Measurements from ENCODE around the gene ATP5F1D. TPM values are rescaled to one million over a fixed set of nuclear protein-coding genes. Genes with fewer than 3 reads are reported as not detected.

ATP5F1D gene
- total RNA-seq, 1 donor from 2014 or later = 140 TPM

DNA sequence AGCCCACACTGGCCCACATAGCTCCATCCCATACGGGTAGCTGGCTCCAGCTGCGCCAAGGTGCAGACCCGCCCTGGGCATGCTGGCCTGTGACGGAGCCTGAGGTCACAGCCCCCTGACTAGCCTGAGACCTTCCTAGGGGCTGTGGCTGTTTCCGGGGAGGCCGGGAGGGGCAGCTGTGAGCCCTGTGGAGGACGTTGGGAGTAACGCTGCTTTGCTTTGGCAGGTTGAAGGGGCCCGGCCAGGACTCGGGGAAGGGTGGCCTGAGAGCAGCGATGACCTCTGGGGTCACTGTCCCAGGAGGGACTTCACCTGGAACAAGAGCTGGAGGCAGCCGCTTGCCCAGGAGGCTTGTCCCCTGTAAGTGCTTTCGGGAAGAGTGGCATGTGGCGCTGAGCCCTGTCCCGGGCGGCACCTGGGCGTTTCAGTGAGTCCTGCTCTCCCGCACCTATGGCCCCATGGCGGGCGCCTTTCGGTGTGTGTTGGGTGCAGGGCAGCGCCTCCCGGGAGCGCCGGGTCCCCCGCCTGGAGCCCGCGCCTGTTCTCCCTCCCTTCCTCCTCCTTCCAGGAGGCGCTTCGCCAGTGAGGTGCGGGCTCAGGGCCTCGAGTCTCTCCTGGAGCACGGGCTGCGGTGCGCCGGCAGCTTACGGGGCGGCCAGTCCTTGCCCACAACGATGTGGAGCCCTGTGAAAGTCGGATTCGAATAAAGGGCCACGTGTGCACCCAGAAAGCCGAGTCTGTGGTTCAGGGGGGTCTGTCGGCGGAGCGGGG lies 32.7 kb downstream of the ATP5F1D start:
- Mint-ChIP-seq H3K27me3 (ENCODE audit: low read depth) (peaks cover 19% of the 10 kb centered on the region), H3K27ac (ENCODE audit: unreplicated experiment) (no peak overlapping the region), H3K9me3 (no peaks in the 10 kb centered on the region), H3K4me1 (peaks cover 49% of the 10 kb centered on the region), H3K4me3 (peak overlapping the region; percentile 84), H3K36me3 (ENCODE audit: low read depth) (peaks cover 23% of the 10 kb centered on the region)
- TF ChIP-seq, protein P1, sequence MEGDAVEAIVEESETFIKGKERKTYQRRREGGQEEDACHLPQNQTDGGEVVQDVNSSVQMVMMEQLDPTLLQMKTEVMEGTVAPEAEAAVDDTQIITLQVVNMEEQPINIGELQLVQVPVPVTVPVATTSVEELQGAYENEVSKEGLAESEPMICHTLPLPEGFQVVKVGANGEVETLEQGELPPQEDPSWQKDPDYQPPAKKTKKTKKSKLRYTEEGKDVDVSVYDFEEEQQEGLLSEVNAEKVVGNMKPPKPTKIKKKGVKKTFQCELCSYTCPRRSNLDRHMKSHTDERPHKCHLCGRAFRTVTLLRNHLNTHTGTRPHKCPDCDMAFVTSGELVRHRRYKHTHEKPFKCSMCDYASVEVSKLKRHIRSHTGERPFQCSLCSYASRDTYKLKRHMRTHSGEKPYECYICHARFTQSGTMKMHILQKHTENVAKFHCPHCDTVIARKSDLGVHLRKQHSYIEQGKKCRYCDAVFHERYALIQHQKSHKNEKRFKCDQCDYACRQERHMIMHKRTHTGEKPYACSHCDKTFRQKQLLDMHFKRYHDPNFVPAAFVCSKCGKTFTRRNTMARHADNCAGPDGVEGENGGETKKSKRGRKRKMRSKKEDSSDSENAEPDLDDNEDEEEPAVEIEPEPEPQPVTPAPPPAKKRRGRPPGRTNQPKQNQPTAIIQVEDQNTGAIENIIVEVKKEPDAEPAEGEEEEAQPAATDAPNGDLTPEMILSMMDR (conservative IDR thresholded peaks at IDR 0.05) = no peak
- no peak for DNase-seq (ENCODE audit: low read depth, low spot score)

DNA sequence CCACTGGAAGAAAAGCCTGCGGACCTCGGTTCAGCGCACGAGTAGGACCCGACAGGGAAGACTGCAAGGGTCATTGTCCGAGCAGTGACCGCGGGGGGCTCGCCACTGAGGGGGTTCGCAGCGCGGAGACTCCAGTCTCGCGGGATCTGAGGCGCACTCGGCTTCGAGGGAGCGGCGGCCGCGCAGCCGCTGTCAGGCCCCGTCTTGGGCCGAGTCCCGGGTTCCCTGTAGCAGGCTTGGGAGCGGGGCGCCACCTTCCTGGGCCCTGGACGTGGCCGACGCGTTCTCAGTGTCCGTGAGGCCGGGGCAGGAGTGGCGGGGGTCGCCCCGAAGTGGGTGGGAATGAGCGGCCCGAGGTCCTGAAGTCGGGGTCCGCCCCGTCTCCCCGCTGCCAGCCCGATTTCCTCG lies 33.3 kb downstream of the ATP5F1D start:
- peaks cover 51% of the 10 kb centered on the region for H3K4me1 Mint-ChIP-seq
- TF ChIP-seq, protein P1 (conservative IDR thresholded peaks at IDR 0.05) = no peak
- no peak overlapping the region for H3K27ac Mint-ChIP-seq (ENCODE audit: unreplicated experiment)
- H3K27me3 Mint-ChIP-seq (ENCODE audit: low read depth) = peaks cover 23% of the 10 kb centered on the region
- H3K9me3 Mint-ChIP-seq = no peaks in the 10 kb centered on the region
- H3K36me3 Mint-ChIP-seq (ENCODE audit: low read depth) = peaks cover 27% of the 10 kb centered on the region
- DNase-seq (ENCODE audit: low read depth, low spot score) = no peak
- peak overlapping the region; percentile 75 for H3K4me3 Mint-ChIP-seq

DNA sequence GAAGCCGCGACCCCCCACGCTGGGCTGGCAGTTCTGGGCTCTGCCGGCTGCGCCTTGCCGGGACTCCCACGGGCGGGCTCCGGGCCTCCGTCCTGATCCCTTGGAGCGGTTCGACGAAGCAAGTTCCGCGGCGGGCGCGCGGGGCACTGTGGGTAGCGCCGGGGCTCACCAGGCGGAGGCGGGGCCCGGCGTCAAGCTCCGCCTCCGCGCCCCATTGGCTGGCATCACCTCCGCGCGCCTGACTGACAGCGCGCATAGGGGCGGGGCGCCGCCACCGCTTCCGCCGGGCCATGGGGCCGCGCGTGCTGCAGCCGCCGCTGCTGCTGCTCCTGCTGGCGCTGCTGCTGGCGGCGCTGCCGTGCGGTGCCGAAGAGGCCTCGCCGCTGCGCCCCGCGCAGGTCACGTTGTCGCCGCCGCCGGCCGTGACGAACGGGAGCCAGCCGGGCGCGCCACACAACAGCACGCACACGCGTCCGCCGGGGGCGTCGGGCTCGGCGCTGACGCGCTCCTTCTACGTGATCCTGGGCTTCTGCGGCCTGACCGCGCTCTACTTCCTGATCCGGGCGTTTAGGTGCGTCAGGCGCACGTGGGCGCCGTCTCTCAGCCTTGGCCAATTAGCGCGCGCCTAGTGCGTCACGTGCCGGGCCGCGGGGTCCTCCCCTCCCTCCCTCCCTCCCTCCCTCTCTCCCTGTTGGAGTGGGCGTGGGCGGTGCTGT lies 33.9 kb downstream of the ATP5F1D start, which contains the start of gene FAM174C:
FAM174C (plus strand) TSS at position 271 of the 716 bp plus-strand sequence; CDS start at position 291, 20 bp downstream.
- Mint-ChIP-seq H3K4me3 (peak within 1 kb of the TSS; percentile 87), H3K4me1 (peaks cover 49% of the 10 kb centered on the region), H3K36me3 (ENCODE audit: low read depth) (peaks cover 24% of the 10 kb centered on the region), H3K27ac (ENCODE audit: unreplicated experiment) (peak within 1 kb of the TSS; percentile 87), H3K27me3 (ENCODE audit: low read depth) (peaks cover 25% of the 10 kb centered on the region), H3K9me3 (no peaks in the 10 kb centered on the region)
- TF ChIP-seq, protein P1 (conservative IDR thresholded peaks at IDR 0.05) = no peak
- DNase-seq (ENCODE audit: low read depth, low spot score) = peak; percentile 81

DNA sequence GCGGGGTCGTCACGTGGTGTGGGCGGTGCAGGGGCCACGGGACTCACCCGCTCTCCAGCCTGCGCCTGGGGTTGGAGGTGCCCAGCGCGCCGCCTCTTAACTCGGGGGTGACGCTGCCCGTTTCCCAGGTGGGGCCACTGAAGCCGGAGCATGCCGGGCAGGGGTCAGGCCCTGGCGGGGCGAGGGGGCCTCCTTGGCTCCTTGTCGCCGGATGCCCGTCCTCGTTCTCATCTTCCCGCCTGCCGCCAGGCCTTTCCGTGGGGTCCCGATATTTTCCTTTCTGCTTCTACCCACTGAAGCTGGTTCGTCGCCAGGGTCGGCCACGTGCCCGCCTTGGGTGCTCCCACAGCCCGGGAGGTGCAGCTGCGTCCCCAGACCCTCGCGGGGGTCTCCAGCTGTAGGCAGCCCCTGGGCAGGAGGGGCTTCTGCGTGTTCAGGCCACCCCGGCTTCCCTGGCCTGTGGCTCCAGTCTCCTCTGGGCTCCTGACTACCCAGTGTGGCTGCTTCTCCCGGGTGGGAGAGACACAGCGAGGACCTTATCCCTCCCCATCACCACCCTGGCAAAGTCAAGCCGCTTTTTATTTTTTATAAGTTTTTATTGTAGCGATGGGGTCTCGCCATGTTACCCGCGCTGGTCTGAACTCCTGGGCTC lies 34.6 kb downstream of the ATP5F1D start:
- Mint-ChIP-seq H3K27me3 (ENCODE audit: low read depth) (peaks cover 23% of the 10 kb centered on the region), H3K27ac (ENCODE audit: unreplicated experiment) (no peak overlapping the region), H3K9me3 (no peaks in the 10 kb centered on the region), H3K4me1 (peaks cover 43% of the 10 kb centered on the region), H3K36me3 (ENCODE audit: low read depth) (peaks cover 22% of the 10 kb centered on the region), H3K4me3 (peak overlapping the region; percentile 87)
- no peak for DNase-seq (ENCODE audit: low read depth, low spot score)
- TF ChIP-seq, protein P1 (conservative IDR thresholded peaks at IDR 0.05) = no peak

DNA sequence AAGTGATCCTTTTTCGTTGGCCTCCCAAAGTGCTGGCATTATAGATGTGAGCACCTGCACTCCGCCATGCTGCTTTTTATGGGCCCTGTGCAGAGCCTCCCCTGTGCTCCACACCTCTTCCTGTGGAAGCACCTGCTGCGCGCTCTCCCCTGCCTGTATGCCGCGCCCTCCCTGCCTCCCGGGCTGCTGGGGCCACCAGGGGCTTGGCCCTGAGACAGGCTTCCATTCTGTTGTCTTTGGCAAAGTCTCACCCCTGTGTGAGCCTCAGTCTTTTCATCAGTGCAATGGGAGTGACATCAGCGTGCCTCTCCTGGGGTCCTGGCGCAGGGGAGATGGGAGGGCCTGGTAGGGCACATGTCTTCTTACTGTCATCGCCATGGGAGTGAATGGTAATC lies 35.1 kb downstream of the ATP5F1D start:
- H3K36me3 Mint-ChIP-seq (ENCODE audit: low read depth) = peaks cover 18% of the 10 kb centered on the region
- H3K4me1 Mint-ChIP-seq = peaks cover 37% of the 10 kb centered on the region
- DNase-seq (ENCODE audit: low read depth, low spot score) = no peak
- H3K27ac Mint-ChIP-seq (ENCODE audit: unreplicated experiment) = peak overlapping the region; percentile 94
- H3K27me3 Mint-ChIP-seq (ENCODE audit: low read depth) = peaks cover 22% of the 10 kb centered on the region
- H3K9me3 Mint-ChIP-seq = no peaks in the 10 kb centered on the region
- TF ChIP-seq, protein P1 (conservative IDR thresholded peaks at IDR 0.05) = no peak
- H3K4me3 Mint-ChIP-seq = peak overlapping the region; percentile 87

All from neural crest cell (in vitro differentiated cells).